ENCODE results near the gene CCDC170. TPM values are rescaled to one million over a fixed set of nuclear protein-coding genes. Genes with fewer than 3 reads are reported as not detected.
A peak's percentile ranks its signal among the peaks of the same experiment; 100 is the strongest.

CCDC170 gene
- total RNA-seq, 1 donor from 2014 or later: 0.31 TPM

DNA sequence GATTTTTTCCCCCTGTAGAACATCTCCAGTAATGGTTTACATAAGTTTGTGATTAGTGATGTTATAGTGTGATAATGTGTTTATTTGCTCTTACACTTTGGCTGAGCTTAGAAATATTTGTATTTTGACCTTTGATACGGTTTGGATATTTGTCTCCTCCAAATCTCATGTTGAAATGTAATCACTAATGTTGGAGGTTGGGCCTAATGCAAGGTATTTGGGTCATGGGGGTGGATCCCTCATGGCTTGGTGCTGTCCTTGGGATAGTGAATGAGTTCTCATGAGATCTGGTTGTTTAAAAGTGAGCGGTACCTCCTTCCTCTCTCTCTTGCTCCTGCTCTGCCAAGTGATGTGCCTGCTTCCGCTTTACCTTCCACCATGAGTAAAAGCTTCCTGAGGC, 147.2 kb downstream of the CCDC170 start:
- Mint-ChIP-seq H3K4me3 (ENCODE audit: unreplicated experiment) (no peak overlapping the region), H3K27ac (ENCODE audit: unreplicated experiment) (no peak overlapping the region), H3K36me3 (ENCODE audit: low read depth, unreplicated experiment) (no peaks in the 10 kb centered on the region), H3K27me3 (ENCODE audit: unreplicated experiment) (no peaks in the 10 kb centered on the region), H3K4me1 (ENCODE audit: unreplicated experiment) (no peaks in the 10 kb centered on the region), H3K9me3 (ENCODE audit: unreplicated experiment) (no peaks in the 10 kb centered on the region)
- DNase-seq (ENCODE audit: low spot score): no peak
- TF ChIP-seq, protein P1, sequence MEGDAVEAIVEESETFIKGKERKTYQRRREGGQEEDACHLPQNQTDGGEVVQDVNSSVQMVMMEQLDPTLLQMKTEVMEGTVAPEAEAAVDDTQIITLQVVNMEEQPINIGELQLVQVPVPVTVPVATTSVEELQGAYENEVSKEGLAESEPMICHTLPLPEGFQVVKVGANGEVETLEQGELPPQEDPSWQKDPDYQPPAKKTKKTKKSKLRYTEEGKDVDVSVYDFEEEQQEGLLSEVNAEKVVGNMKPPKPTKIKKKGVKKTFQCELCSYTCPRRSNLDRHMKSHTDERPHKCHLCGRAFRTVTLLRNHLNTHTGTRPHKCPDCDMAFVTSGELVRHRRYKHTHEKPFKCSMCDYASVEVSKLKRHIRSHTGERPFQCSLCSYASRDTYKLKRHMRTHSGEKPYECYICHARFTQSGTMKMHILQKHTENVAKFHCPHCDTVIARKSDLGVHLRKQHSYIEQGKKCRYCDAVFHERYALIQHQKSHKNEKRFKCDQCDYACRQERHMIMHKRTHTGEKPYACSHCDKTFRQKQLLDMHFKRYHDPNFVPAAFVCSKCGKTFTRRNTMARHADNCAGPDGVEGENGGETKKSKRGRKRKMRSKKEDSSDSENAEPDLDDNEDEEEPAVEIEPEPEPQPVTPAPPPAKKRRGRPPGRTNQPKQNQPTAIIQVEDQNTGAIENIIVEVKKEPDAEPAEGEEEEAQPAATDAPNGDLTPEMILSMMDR (IDR thresholded peaks at IDR 0.05; ENCODE audit: unreplicated experiment): no peak

GRCh38 chr6:151647976-151648639, 154.3 kb downstream of the CCDC170 start:
- peaks cover 9% of the 10 kb centered on the region for H3K27me3 Mint-ChIP-seq (ENCODE audit: unreplicated experiment)

GRCh38 chr6:151649835-151650234, 156.0 kb downstream of the CCDC170 start:
- Mint-ChIP-seq H3K9me3 (ENCODE audit: unreplicated experiment) (peaks cover 2% of the 10 kb centered on the region), H3K4me3 (ENCODE audit: unreplicated experiment) (no peak overlapping the region), H3K36me3 (ENCODE audit: low read depth, unreplicated experiment) (peaks cover 4% of the 10 kb centered on the region), H3K4me1 (ENCODE audit: unreplicated experiment) (peaks cover 22% of the 10 kb centered on the region), H3K27ac (ENCODE audit: unreplicated experiment) (no peak overlapping the region), H3K27me3 (ENCODE audit: unreplicated experiment) (peaks cover 9% of the 10 kb centered on the region)
- no peak for DNase-seq (ENCODE audit: low spot score)
- TF ChIP-seq, protein P1 (IDR thresholded peaks at IDR 0.05; ENCODE audit: unreplicated experiment): no peak

More at GRCh38 chr6:151647976-151648639, 154.3 kb downstream of the CCDC170 start:
- Mint-ChIP-seq H3K9me3 (ENCODE audit: unreplicated experiment) (no peaks in the 10 kb centered on the region), H3K4me1 (ENCODE audit: unreplicated experiment) (peaks cover 22% of the 10 kb centered on the region), H3K27ac (ENCODE audit: unreplicated experiment) (no peak overlapping the region), H3K36me3 (ENCODE audit: low read depth, unreplicated experiment) (no peaks in the 10 kb centered on the region), H3K4me3 (ENCODE audit: unreplicated experiment) (no peak overlapping the region)
- TF ChIP-seq, protein P1 (IDR thresholded peaks at IDR 0.05; ENCODE audit: unreplicated experiment): no peak
- DNase-seq (ENCODE audit: low spot score): peak; percentile 15

DNA sequence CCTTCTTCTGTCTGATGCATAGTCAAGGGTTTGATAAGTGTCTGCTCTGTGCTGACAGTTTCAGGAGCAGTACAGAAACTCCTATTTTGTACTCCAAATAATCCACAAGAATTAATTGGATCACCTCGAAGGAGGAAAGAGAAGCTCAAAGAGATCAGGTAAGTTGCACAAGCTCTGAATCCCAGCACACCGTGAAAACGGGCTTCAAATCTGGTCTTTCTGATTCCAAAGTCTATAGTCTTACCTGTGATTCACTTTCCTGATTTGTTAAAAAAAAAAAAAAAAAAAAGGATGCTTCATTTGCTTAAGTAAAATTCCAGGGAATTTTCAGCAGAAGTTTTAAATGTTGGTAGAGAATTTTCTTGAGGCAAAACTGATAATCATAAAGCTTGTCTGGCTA, 157.8 kb downstream of the CCDC170 start:
- H3K4me3 Mint-ChIP-seq (ENCODE audit: unreplicated experiment): no peak overlapping the region
- H3K9me3 Mint-ChIP-seq (ENCODE audit: unreplicated experiment): peaks cover 5% of the 10 kb centered on the region
- DNase-seq (ENCODE audit: low spot score): no peak
- no peak overlapping the region for H3K27ac Mint-ChIP-seq (ENCODE audit: unreplicated experiment)
- TF ChIP-seq, protein P1 (IDR thresholded peaks at IDR 0.05; ENCODE audit: unreplicated experiment): no peak
- peaks cover 4% of the 10 kb centered on the region for H3K36me3 Mint-ChIP-seq (ENCODE audit: low read depth, unreplicated experiment)
- peaks cover 9% of the 10 kb centered on the region for H3K27me3 Mint-ChIP-seq (ENCODE audit: unreplicated experiment)
- peaks cover 21% of the 10 kb centered on the region for H3K4me1 Mint-ChIP-seq (ENCODE audit: unreplicated experiment)

DNA sequence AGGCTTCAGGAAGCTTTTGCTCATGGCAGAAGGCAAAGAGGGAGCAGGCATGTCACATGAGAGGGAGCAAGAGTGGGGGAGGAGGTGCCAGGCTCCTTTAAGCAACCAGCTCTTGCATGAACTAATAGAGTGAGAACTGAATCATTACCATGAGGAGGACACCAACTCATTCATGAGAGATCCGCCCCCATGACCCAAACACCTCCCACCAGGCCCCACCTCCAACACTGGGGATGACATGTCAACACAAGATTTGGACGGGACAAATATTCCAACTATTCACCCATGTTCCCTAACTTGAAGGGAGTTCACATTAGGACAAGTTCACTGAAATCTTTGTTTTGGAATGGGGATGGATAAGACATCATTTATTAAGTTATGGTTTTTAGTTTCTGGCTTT, 158.5 kb downstream of the CCDC170 start:
- TF ChIP-seq, protein P1 (IDR thresholded peaks at IDR 0.05; ENCODE audit: unreplicated experiment): no peak
- peaks cover 15% of the 10 kb centered on the region for H3K4me1 Mint-ChIP-seq (ENCODE audit: unreplicated experiment)

More for the DNA sequence above, 158.5 kb downstream of the CCDC170 start:
- Mint-ChIP-seq H3K4me3 (ENCODE audit: unreplicated experiment) (no peak overlapping the region), H3K36me3 (ENCODE audit: low read depth, unreplicated experiment) (peaks cover 4% of the 10 kb centered on the region), H3K27me3 (ENCODE audit: unreplicated experiment) (peaks cover 9% of the 10 kb centered on the region), H3K27ac (ENCODE audit: unreplicated experiment) (no peak overlapping the region), H3K9me3 (ENCODE audit: unreplicated experiment) (peaks cover 5% of the 10 kb centered on the region)
- no peak for DNase-seq (ENCODE audit: low spot score)

All from endothelial cell (in vitro differentiated cells).